GM15510 (cell line): ENCODE results near the gene CDC42EP3.

ENCODE experiments used
- POLR2A ChIP-seq: IDR thresholded peaks from 3 replicates; pipeline ENCODE4 v1.6.1; 2011; ENCODE audit warnings: borderline replicate concordance; ENCODE audit not compliant: insufficient read length; ENCODE audit errors: extremely low read depth

Gene CDC42EP3

DNA sequence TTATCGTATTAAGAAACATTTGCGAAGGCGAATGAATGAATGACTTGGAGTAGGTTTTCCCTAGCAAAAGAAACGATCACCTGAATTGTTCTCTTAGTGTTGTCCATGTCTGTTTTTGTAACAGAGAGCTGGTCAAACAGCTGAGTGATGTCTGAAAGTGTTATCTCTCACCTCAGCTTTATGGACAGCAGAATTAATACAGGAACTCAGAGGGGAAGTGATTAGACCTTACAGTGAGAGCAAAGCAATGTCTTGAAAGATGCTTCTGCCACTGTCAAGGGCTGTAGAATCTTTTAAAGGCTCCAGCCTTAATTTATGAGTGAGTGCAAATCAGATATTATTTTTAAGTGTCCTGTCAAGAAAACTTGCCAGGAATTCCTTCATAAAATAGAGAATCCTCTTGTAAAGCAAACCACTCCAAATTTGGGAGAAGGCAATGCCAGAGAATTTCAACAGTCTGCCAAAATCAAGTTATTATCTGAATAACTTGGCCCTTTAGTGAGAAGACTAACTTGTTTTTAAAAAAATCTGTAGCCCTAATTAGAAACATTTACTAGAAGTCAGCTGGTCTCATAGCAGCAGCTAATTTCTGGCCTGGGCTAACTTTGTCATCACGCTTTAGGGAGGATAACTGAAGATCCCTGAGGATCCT is 60.7 kb downstream of the CDC42EP3 start:
- no peak for TF ChIP-seq POLR2A

- TF ChIP-seq POLR2A, result no peak
These were observed 61.7 kb downstream of the CDC42EP3 start for GRCh38 chr2:37609782-37610181.

DNA sequence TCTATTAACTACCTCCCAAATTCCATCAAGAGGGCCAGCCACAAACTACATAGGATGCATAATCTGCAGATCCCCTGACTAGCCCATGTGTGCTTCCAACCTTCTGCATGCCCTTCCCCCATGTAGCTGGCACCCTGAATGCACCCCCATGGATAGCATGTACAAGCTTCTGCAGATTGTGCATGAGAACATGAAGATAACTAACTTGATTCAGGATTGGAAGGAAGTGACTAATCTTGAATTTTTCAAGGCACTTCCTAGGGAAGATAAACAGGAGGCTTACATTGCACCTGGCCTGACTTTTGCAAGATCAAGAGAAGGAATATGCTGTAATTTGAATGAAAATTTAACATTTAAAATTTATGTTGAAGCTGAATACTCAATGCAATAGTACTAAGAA is 66.7 kb downstream of the CDC42EP3 start:
- no peak for TF ChIP-seq POLR2A

GRCh38 chr2:37602702-37603101 is 68.7 kb downstream of the CDC42EP3 start:
- no peak for TF ChIP-seq POLR2A

- no peak for TF ChIP-seq POLR2A
These were observed 69.4 kb downstream of the CDC42EP3 start for GRCh38 chr2:37602040-37602439.

- no peak for TF ChIP-seq POLR2A
These were observed 69.9 kb downstream of the CDC42EP3 start for GRCh38 chr2:37601569-37601968.

DNA sequence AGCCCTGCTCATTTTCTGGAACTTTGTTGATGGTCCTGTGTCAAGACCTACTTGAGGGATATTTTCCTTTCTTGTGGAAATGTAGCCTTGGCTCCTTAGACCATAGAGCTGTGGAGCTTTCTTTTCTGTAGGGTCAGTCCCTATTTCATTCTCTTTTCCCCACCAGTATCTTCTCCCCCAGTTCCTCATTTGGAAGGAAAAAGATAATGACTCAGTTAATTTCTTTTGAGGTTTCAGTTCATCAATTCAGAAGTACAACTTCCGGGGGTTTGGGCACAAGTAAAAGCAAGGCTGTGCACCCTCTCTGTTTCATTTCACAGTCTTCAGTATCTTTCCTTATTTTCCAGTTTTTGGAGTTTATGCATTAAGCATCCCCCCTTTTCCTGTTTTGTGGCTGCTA is 70.7 kb downstream of the CDC42EP3 start:
- TF ChIP-seq POLR2A, result no peak

- no peak for TF ChIP-seq POLR2A
These were observed 71.5 kb downstream of the CDC42EP3 start for GRCh38 chr2:37599688-37600525.

GRCh38 chr2:37593694-37594093 is 77.7 kb downstream of the CDC42EP3 start:
- no peak for TF ChIP-seq POLR2A

DNA sequence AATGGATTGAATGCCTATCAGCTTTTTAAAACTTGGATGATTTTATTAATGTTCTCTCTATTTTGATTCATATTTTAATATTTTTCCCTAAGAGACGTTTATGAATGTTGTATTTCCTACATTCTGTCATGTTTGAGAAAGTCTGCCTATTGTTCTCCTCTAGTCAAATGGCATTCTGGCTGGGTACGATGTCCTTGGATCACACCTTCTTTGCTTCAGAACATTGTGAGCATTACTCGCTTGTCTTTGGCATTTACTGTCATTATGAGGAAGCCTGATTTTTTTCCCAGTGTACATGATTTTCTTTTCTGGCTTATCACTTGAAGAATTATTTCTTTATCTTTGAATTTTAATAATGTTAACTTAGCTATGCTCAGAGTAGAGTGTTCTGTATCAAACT is 78.4 kb downstream of the CDC42EP3 start:
- no peak for TF ChIP-seq POLR2A
